SK-N-SH (cell line): Measurements from ENCODE around the gene GDPD5. TPM values are rescaled to one million over a fixed set of nuclear protein-coding genes. Genes with fewer than 3 reads are reported as not detected.
A peak's percentile ranks its signal among the peaks of the same experiment; 100 is the strongest.

ENCODE experiments used
- CTCF ChIA-PET: fragments of 300-600, 350-600 bp; formaldehyde crosslinking; extraction: SDS; loops from one replicate; lab custom pipeline; 2021; lab: Yijun Ruan, JAX
- POLR2A ChIA-PET: fragments of 350-600 bp; sonication (Branson Sonifier 250); formaldehyde crosslinking; extraction: SDS; loops from one replicate; lab custom pipeline; 2020; ENCODE audit warnings: antibody characterized with exemption, inconsistent platforms; lab: Yijun Ruan, JAX
- DNase-seq: peaks from one replicate; pipeline ENCODE4 v3.0.0; 2012
- H2AFZ ChIP-seq: fragments of 200-600 bp; sonication (generic); 2 replicates; pipeline ENCODE4 v1.8.1; 2016; ENCODE audit warnings: antibody characterized with exemption, mild to moderate bottlenecking, low read depth
- H3F3A ChIP-seq: fragments of 200-600 bp; sonication (generic); replicated peaks from 2 replicates; pipeline ENCODE3; 2016; ENCODE audit warnings: antibody characterized with exemption, mild to moderate bottlenecking; ENCODE audit not compliant: insufficient read depth
- H3K27ac ChIP-seq, 2 experiments: fragments of 200-500 bp in 1 of 2; fragments of 200-600 bp in 1 of 2; sonication (Bioruptor generic) in 1 of 2; sonication (generic), shearing (Covaris generic) in 1 of 2; 2 replicates each; pipeline versions ENCODE4 v1.5.1 to v1.6.1; 2014 to 2016; ENCODE audit warnings: low read depth in 2 of 2, inconsistent platforms in 1 of 2, low read length in 1 of 2, mild to moderate bottlenecking in 1 of 2, mixed read lengths in 1 of 2
- H3K27me3 ChIP-seq: fragments of 200-600 bp; sonication (generic), shearing (Covaris generic); 2 replicates; pipeline ENCODE4 v1.6.1; 2016; ENCODE audit warnings: mixed run types; ENCODE audit not compliant: insufficient read depth
- H3K36me3 ChIP-seq, 2 experiments: fragments of 200-500 bp in 1 of 2; fragments of 200-600 bp in 1 of 2; sonication (Bioruptor generic) in 1 of 2; sonication (generic) in 1 of 2; replicated peaks in 1 of 2; 2 replicates each; pipeline versions ENCODE3 to v1.5.1; 2014 to 2016; ENCODE audit warnings: low read length in 1 of 2, mild to moderate bottlenecking in 1 of 2; ENCODE audit not compliant: insufficient read depth in 2 of 2, control insufficient read depth in 1 of 2
- H3K4me1 ChIP-seq, 2 experiments: fragments of 200-500 bp in 1 of 2; fragments of 200-600 bp in 1 of 2; sonication (Bioruptor generic) in 1 of 2; sonication (generic), shearing (Covaris generic) in 1 of 2; 2 replicates each; pipeline versions ENCODE4 v1.5.1 to v1.6.1; 2014 to 2016; ENCODE audit warnings: low read depth in 1 of 2, low read length in 1 of 2, mixed run types in 1 of 2; ENCODE audit not compliant: insufficient read depth in 2 of 2, control insufficient read depth in 1 of 2
- H3K4me2 ChIP-seq: fragments of 200-600 bp; sonication (generic), shearing (Covaris generic); 2 replicates; pipeline ENCODE4 v1.6.1; 2017; ENCODE audit warnings: mixed run types
- H3K4me3 ChIP-seq, 2 experiments: fragments of 200-500 bp in 1 of 2; fragments of 200-600 bp in 1 of 2; sonication (Bioruptor generic) in 1 of 2; sonication (generic), shearing (Covaris generic) in 1 of 2; 2 replicates each; pipeline versions ENCODE4 v1.5.1 to v1.8.1; 2014 to 2016; ENCODE audit warnings: low read depth in 2 of 2, inconsistent platforms in 1 of 2, low read length in 1 of 2, mild to moderate bottlenecking in 1 of 2, mixed read lengths in 1 of 2, moderate library complexity in 1 of 2
- H3K79me2 ChIP-seq: fragments of 200-600 bp; sonication (generic); 2 replicates; pipeline ENCODE4 v1.8.1; 2017; ENCODE audit warnings: mild to moderate bottlenecking; ENCODE audit not compliant: insufficient read depth
- H3K9ac ChIP-seq: fragments of 200-600 bp; sonication (generic); 2 replicates; pipeline ENCODE4 v1.6.1; 2017; ENCODE audit warnings: mixed run types
- H3K9me2 ChIP-seq: fragments of 200-600 bp; sonication (generic); 2 replicates; pipeline ENCODE4 v1.6.1; 2017; ENCODE audit warnings: mixed run types
- H3K9me3 ChIP-seq: fragments of 200-600 bp; sonication (generic); 2 replicates; pipeline ENCODE4 v1.6.1; 2017; ENCODE audit warnings: mixed run types, mild to moderate bottlenecking, moderate library complexity
- H4K20me1 ChIP-seq: fragments of 200-600 bp; sonication (generic); 2 replicates; pipeline ENCODE4 v1.6.1; 2017; ENCODE audit warnings: mild to moderate bottlenecking, mixed run types; ENCODE audit not compliant: insufficient read depth
- CTCF ChIP-seq: fragments of 200-600 bp; sonication (generic); IDR thresholded peaks from 2 replicates; pipeline ENCODE4 v1.6.1; 2017; ENCODE audit warnings: antibody characterized with exemption, mild to moderate bottlenecking, moderate library complexity
- ELF1 ChIP-seq: IDR thresholded peaks from 2 replicates; pipeline ENCODE4 v1.4.0; 2012
- FOXM1 ChIP-seq: IDR thresholded peaks from 2 replicates; pipeline ENCODE4 v1.4.0; 2012; ENCODE audit warnings: low read depth, mild to moderate bottlenecking
- GABPA ChIP-seq: IDR thresholded peaks from 2 replicates; pipeline ENCODE4 v1.4.0; 2012; ENCODE audit warnings: low read depth, mild to moderate bottlenecking
- GATA2 ChIP-seq: sonication (generic); formaldehyde crosslinking; IDR thresholded peaks from 2 replicates; pipeline ENCODE4 v1.5.0; 2020; ENCODE audit warnings: mild to moderate bottlenecking, missing genetic modification reagents
- IRF3 ChIP-seq: fragments of 150-350 bp; IDR thresholded peaks from 2 replicates; pipeline ENCODE4 v1.6.1; 2016; ENCODE audit warnings: mild to moderate bottlenecking, low read depth, low read length
- JUND ChIP-seq: IDR thresholded peaks from 2 replicates; pipeline ENCODE4 v1.4.0; 2012
- MAX ChIP-seq: IDR thresholded peaks from 2 replicates; pipeline ENCODE4 v1.4.0; 2012; ENCODE audit warnings: low read depth
- MXI1 ChIP-seq: IDR thresholded peaks from 2 replicates; pipeline ENCODE4 v1.6.1; 2012; ENCODE audit warnings: mild to moderate bottlenecking, low read depth, low read length, improper control_type of control experiment
- NRF1 ChIP-seq: IDR thresholded peaks from 2 replicates; pipeline ENCODE4 v1.6.1; 2012; ENCODE audit warnings: low read depth, mild to moderate bottlenecking, low read length
- PBX3 ChIP-seq: IDR thresholded peaks from 2 replicates; pipeline ENCODE4; 2012
- RAD21 ChIP-seq: IDR thresholded peaks from 2 replicates; pipeline ENCODE4 v1.6.1; 2012; ENCODE audit warnings: mild to moderate bottlenecking, low read length
- RCOR1 ChIP-seq: fragments of 150-350 bp; IDR thresholded peaks from 2 replicates; pipeline ENCODE4 v1.6.1; 2017; ENCODE audit warnings: antibody characterized with exemption, low read length
- SIN3A ChIP-seq: IDR thresholded peaks from 2 replicates; pipeline ENCODE4 v1.6.1; 2012; ENCODE audit warnings: low read depth, mild to moderate bottlenecking, low read length, moderate library complexity, borderline replicate concordance
- SMC3 ChIP-seq: IDR thresholded peaks from 2 replicates; pipeline ENCODE4 v1.6.1; 2012; ENCODE audit warnings: low read depth, low read length, improper control_type of control experiment
- TEAD4 ChIP-seq: IDR thresholded peaks from 2 replicates; pipeline ENCODE4 v1.4.0; 2012; ENCODE audit warnings: mild to moderate bottlenecking, borderline replicate concordance; ENCODE audit not compliant: insufficient read depth
- USF2 ChIP-seq: fragments of 150-350 bp; IDR thresholded peaks from 2 replicates; pipeline ENCODE4 v1.6.1; 2017; ENCODE audit warnings: antibody characterized with exemption, low read length, low read depth, borderline replicate concordance
- YY1 ChIP-seq: IDR thresholded peaks from 2 replicates; pipeline ENCODE4 v1.4.0; 2012; ENCODE audit warnings: low read depth, mild to moderate bottlenecking
- WGBS: methylation state at CpG from one replicate; pipeline ENCODE4 v1.1.6; 2017; ENCODE audit warnings: low lambda C conversion rate; 5-methylcytosine and 5-hydroxymethylcytosine counted together
- polyA plus RNA-seq, 3 experiments: library from polyadenylated mRNA; depleted of rRNA; stranded (reverse); fragments of >200 nt; gene quantifications; 2 replicates each; pipeline ENCODE4 v1.2.3, GENCODE V29; 2012

Gene GDPD5
- polyA plus RNA-seq, 1 of the 3 experiments (the other 2 are of a cell fraction): 2.2 TPM

- peaks cover 0 to 23% of the 10 kb centered on the region in 2 experiments; a peak in 1 of 4 replicates for H3K4me1 ChIP-seq
- peak overlapping the region; percentile 70 to 73 for H3K4me3 ChIP-seq
- H3K27me3 ChIP-seq: no peaks in the 10 kb centered on the region
- WGBS: 3% methylated on average over 21 of the region's 21 CpGs
- H3K9me2 ChIP-seq: no peaks in the 10 kb centered on the region
- H3K36me3 ChIP-seq: no peaks in the 10 kb centered on the region
- TF ChIP-seq USF2 (no peak), YY1 (no peak), GABPA (0 out of 2 replicates have a peak, but pooled peaks have one; percentile 9)
- H3K9ac ChIP-seq: peak overlapping the region; percentile 74
- no peaks in the 10 kb centered on the region for H3K79me2 ChIP-seq
- H3F3A ChIP-seq: no peaks in the 10 kb centered on the region
- H4K20me1 ChIP-seq: no peaks in the 10 kb centered on the region
- POLR2A ChIA-PET: interaction anchor here (0.6 to 2.5 kb wide), 7 partner anchors 16 to 346 kb away, joined by 3 to 6 read pairs (median 3); partner anchors contain the start of genes MAP6 and SERPINH1
- H3K9me3 ChIP-seq: no peaks in the 10 kb centered on the region
- CTCF ChIA-PET: interaction anchor here (0.9 to 15.4 kb wide), 14 partner anchors 8 to 137 kb away, joined by 3 to 275 read pairs (median 3); no protein-coding TSS in a partner anchor
- DNase-seq: no peak
- peak overlapping the region; percentile 98 for H3K4me2 ChIP-seq
- peak overlapping the region; percentile 78 for H2AFZ ChIP-seq
- peak overlapping the region in 1 of 2 experiments; percentile 60; a peak in 1 of 4 replicates for H3K27ac ChIP-seq
Measured at GRCh38 chr11:75526192-75526541, 426 bp upstream of the GDPD5 start.

GRCh38 chr11:75524665-75525432 is 892 bp downstream of the GDPD5 start:
- POLR2A ChIA-PET: interaction anchor here (2.5 kb wide), 1 partner anchor 14 kb away, joined by 6 read pairs; no protein-coding TSS in a partner anchor
- no peak overlapping the region for H3K27ac ChIP-seq
- TF ChIP-seq RAD21: no peak
- TF ChIP-seq JUND: no peak
- no peak for TF ChIP-seq GABPA
- TF ChIP-seq TEAD4: no peak
- no peak for TF ChIP-seq MAX
- no peak for TF ChIP-seq NRF1
- TF ChIP-seq SMC3: no peak
- TF ChIP-seq IRF3: no peak
- no peak for TF ChIP-seq ELF1
- TF ChIP-seq SIN3A: no peak
- TF ChIP-seq RCOR1: no peak
- no peak for TF ChIP-seq USF2
- no peak for TF ChIP-seq YY1
- no peak for TF ChIP-seq PBX3
- no peak for TF ChIP-seq FOXM1
- TF ChIP-seq MXI1: no peak
- TF ChIP-seq CTCF: no peak
- TF ChIP-seq GATA2 (CRISPR knock-in tag): no peak

More at GRCh38 chr11:75524665-75525432, 892 bp downstream of the GDPD5 start:
- Histone ChIP-seq H4K20me1 (no peaks in the 10 kb centered on the region), H3F3A (no peaks in the 10 kb centered on the region), H3K4me3 (peak overlapping the region; percentile 70 to 73), H3K4me2 (peak overlapping the region; percentile 98), H3K79me2 (no peaks in the 10 kb centered on the region), H3K9me3 (no peaks in the 10 kb centered on the region), H3K9ac (peak overlapping the region; percentile 36; the same call in 1 of the 2 replicates), H3K9me2 (no peaks in the 10 kb centered on the region), H3K4me1 (peaks cover 0 to 35% of the 10 kb centered on the region in 2 experiments; a peak in 1 of 4 replicates), H3K36me3 (no peaks in the 10 kb centered on the region), H3K27me3 (no peaks in the 10 kb centered on the region), H2AFZ (peak overlapping the region; percentile 82; the same call in 1 of the 2 replicates)
- WGBS: 41% methylated on average over 34 of the region's 51 CpGs
- DNase-seq: peak; percentile 66
- CTCF ChIA-PET: interaction anchor here (0.7 to 15.4 kb wide), 18 partner anchors 9 to 215 kb away, joined by 3 to 275 read pairs (median 3); no protein-coding TSS in a partner anchor
